Measurements from ENCODE around the gene HDHD5. TPM values are rescaled to one million over a fixed set of nuclear protein-coding genes. Genes with fewer than 3 reads are reported as not detected.

The HDHD5 gene
- total RNA-seq, 1 donor from 2014 or later, result 30.7 TPM

- H3K9me3 Mint-ChIP-seq (ENCODE audit: unreplicated experiment), result no peaks in the 10 kb centered on the region
- DNase-seq (ENCODE audit: extremely low spot score, unreplicated experiment), result no peak
- no peak overlapping the region for H3K4me3 Mint-ChIP-seq (ENCODE audit: unreplicated experiment)
- peak overlapping the region; percentile 56 for H3K27ac Mint-ChIP-seq (ENCODE audit: unreplicated experiment)
- H3K4me1 Mint-ChIP-seq (ENCODE audit: unreplicated experiment), result peaks cover 11% of the 10 kb centered on the region
- H3K27me3 Mint-ChIP-seq (ENCODE audit: unreplicated experiment), result peaks cover 13% of the 10 kb centered on the region
- TF ChIP-seq, protein P1, sequence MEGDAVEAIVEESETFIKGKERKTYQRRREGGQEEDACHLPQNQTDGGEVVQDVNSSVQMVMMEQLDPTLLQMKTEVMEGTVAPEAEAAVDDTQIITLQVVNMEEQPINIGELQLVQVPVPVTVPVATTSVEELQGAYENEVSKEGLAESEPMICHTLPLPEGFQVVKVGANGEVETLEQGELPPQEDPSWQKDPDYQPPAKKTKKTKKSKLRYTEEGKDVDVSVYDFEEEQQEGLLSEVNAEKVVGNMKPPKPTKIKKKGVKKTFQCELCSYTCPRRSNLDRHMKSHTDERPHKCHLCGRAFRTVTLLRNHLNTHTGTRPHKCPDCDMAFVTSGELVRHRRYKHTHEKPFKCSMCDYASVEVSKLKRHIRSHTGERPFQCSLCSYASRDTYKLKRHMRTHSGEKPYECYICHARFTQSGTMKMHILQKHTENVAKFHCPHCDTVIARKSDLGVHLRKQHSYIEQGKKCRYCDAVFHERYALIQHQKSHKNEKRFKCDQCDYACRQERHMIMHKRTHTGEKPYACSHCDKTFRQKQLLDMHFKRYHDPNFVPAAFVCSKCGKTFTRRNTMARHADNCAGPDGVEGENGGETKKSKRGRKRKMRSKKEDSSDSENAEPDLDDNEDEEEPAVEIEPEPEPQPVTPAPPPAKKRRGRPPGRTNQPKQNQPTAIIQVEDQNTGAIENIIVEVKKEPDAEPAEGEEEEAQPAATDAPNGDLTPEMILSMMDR (IDR thresholded peaks at IDR 0.05), result no peak
- no peaks in the 10 kb centered on the region for H3K36me3 Mint-ChIP-seq (ENCODE audit: unreplicated experiment)
Observed at GRCh38 chr22:17198170-17199002, 39.3 kb upstream of the HDHD5 start.

DNA sequence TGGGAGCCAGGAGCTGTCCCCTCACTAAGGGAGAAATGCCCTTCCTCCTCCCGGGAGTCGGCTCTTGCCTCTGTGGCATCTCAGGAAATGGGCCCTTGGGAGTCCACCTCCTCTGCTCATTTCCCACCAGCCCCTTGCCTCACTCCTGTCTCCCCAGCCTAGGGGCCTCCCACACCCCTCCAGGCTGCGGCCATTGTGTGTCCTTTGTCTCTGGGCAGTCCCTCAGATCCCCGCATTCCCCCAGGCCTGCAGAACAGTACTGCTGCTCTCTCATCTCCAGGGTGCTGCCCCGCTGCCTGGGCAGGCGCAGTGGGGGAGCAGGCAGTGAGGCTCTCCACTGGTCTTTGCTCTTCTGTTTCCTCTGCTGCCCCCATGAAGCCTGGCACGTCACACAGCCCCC, 35.1 kb upstream of the HDHD5 start:
- no peaks in the 10 kb centered on the region for H3K27me3 Mint-ChIP-seq (ENCODE audit: unreplicated experiment)
- TF ChIP-seq, protein P1 (IDR thresholded peaks at IDR 0.05), result no peak
- H3K9me3 Mint-ChIP-seq (ENCODE audit: unreplicated experiment), result no peaks in the 10 kb centered on the region
- H3K4me1 Mint-ChIP-seq (ENCODE audit: unreplicated experiment), result peaks cover 14% of the 10 kb centered on the region
- no peak for DNase-seq (ENCODE audit: extremely low spot score, unreplicated experiment)
- H3K4me3 Mint-ChIP-seq (ENCODE audit: unreplicated experiment), result no peak overlapping the region
- H3K27ac Mint-ChIP-seq (ENCODE audit: unreplicated experiment), result no peak overlapping the region
- no peaks in the 10 kb centered on the region for H3K36me3 Mint-ChIP-seq (ENCODE audit: unreplicated experiment)

GRCh38 chr22:17192186-17192585, 33.1 kb upstream of the HDHD5 start:
- Mint-ChIP-seq H3K9me3 (ENCODE audit: unreplicated experiment) (no peaks in the 10 kb centered on the region), H3K4me1 (ENCODE audit: unreplicated experiment) (peaks cover 8% of the 10 kb centered on the region), H3K4me3 (ENCODE audit: unreplicated experiment) (no peak overlapping the region), H3K27ac (ENCODE audit: unreplicated experiment) (no peak overlapping the region), H3K36me3 (ENCODE audit: unreplicated experiment) (no peaks in the 10 kb centered on the region), H3K27me3 (ENCODE audit: unreplicated experiment) (no peaks in the 10 kb centered on the region)
- DNase-seq (ENCODE audit: extremely low spot score, unreplicated experiment), result no peak
- TF ChIP-seq, protein P1 (IDR thresholded peaks at IDR 0.05), result no peak

DNA sequence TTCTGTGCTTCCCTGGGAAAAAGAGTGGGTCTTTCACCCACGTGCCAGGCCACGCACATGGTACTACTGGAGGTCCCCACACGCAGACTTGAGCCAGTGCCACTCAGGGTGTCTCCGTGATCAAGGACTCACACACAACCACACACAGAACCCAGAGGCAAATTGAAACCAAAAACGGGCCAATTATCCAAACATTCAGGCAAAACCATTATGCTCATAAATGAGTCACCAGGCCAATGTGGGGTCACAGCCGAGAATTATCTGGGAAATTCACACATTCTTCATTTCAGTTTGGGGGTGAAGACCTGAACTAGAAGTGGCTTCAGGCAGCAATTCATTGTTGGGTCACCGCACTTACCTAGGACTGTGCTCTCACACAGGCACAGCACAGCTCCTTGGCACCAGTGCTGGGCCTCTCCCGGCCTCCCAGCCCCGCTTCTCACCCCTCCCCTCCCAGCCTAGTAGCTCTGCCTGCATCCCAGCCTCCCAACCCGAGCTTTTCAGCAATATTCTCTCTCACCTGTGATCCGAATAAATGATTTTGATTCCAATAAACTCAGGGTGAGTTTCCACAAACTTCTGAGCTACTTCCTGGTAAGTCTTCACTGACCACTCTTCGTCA, 32.2 kb upstream of the HDHD5 start:
- Mint-ChIP-seq H3K27me3 (ENCODE audit: unreplicated experiment) (no peaks in the 10 kb centered on the region), H3K4me3 (ENCODE audit: unreplicated experiment) (no peak overlapping the region), H3K36me3 (ENCODE audit: unreplicated experiment) (no peaks in the 10 kb centered on the region), H3K27ac (ENCODE audit: unreplicated experiment) (no peak overlapping the region), H3K4me1 (ENCODE audit: unreplicated experiment) (peaks cover 8% of the 10 kb centered on the region), H3K9me3 (ENCODE audit: unreplicated experiment) (no peaks in the 10 kb centered on the region)
- TF ChIP-seq, protein P1 (IDR thresholded peaks at IDR 0.05), result no peak
- DNase-seq (ENCODE audit: extremely low spot score, unreplicated experiment), result no peak

DNA sequence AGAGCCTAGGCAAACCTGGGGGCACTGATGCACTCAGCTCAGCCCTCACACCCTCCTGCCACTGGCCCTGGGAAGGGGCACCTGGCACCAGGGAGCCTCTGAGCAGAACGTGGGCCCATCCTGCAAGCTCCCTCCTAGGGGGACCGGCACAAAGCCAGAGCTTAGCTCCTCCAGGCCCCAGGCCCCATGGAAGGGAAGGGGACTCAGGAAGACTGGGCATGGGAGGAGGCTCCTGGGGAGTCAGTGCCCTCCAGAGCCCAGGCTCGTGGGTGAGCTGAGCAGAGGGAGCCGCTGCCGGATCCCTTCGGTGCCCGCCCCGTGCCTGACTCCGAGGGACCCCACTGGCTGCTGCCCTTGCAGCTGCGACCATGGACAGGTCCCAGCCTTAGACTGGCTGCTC, 31.6 kb upstream of the HDHD5 start:
- Mint-ChIP-seq H3K27me3 (ENCODE audit: unreplicated experiment) (no peaks in the 10 kb centered on the region), H3K9me3 (ENCODE audit: unreplicated experiment) (no peaks in the 10 kb centered on the region), H3K36me3 (ENCODE audit: unreplicated experiment) (no peaks in the 10 kb centered on the region), H3K4me3 (ENCODE audit: unreplicated experiment) (no peak overlapping the region), H3K27ac (ENCODE audit: unreplicated experiment) (no peak overlapping the region), H3K4me1 (ENCODE audit: unreplicated experiment) (peaks cover 8% of the 10 kb centered on the region)
- TF ChIP-seq, protein P1 (IDR thresholded peaks at IDR 0.05), result no peak
- DNase-seq (ENCODE audit: extremely low spot score, unreplicated experiment), result no peak
